Mucosa of stomach (tissue), 1 donor: ENCODE measurements around the gene ASTN2.

Experiments
- H3K27me3 ChIP-seq: one replicate; pipeline ENCODE4 v1.7.0; 2013; ENCODE audit warnings: mild to moderate bottlenecking, low read length; ENCODE audit not compliant: control insufficient read depth, insufficient read depth
- H3K36me3 ChIP-seq: one replicate; pipeline ENCODE4 v1.7.0; 2013; ENCODE audit warnings: low read length; ENCODE audit not compliant: control insufficient read depth, insufficient read depth
- H3K4me1 ChIP-seq: one replicate; pipeline ENCODE4 v1.7.0; 2013; ENCODE audit warnings: mild to moderate bottlenecking, low read length; ENCODE audit not compliant: control insufficient read depth, insufficient read depth
- H3K4me3 ChIP-seq: one replicate; pipeline ENCODE4 v1.7.0; 2013; ENCODE audit warnings: low read length
- H3K9ac ChIP-seq: one replicate; pipeline ENCODE4 v1.7.0; 2013; ENCODE audit warnings: mild to moderate bottlenecking, low read length, moderate library complexity
- H3K9me3 ChIP-seq: one replicate; pipeline ENCODE4 v1.7.0; 2013; ENCODE audit warnings: mild to moderate bottlenecking, low read length, moderate library complexity; ENCODE audit not compliant: control insufficient read depth
- donor health status: Pancreatic carcinoma.

Gene ASTN2

DNA sequence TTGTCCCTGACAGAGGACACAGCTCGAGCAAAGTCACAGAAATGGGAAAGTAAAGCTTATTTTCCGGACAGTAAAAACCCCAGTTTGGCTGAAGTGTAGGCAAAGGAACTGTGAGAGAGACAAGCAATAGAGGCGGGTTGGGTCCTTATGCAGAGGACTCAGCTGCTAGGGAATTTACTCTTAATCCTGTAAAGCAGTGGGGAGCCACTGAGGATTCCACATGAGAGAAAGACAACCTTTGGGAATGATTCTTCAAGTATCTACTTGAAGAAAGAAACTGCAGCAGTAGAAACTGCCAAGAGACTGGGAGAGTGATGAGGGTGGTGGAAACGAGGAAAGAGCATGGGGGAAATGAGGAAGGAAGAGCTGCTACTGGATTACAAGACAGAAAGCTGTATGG is 20.2 kb downstream of the ASTN2 start:
- Histone ChIP-seq H3K9ac (no peak overlapping the region), H3K4me3 (no peak overlapping the region), H3K9me3 (no peaks in the 10 kb centered on the region), H3K36me3 (no peaks in the 10 kb centered on the region), H3K27me3 (no peaks in the 10 kb centered on the region), H3K4me1 (no peaks in the 10 kb centered on the region)

- no peak overlapping the region for H3K9ac ChIP-seq
Observed at GRCh38 chr9:117392992-117393391, 21.9 kb downstream of the ASTN2 start.

GRCh38 chr9:117387422-117387821 is 27.4 kb downstream of the ASTN2 start:
- H3K9me3 ChIP-seq, result no peaks in the 10 kb centered on the region
- H3K9ac ChIP-seq, result no peak overlapping the region
- no peaks in the 10 kb centered on the region for H3K4me1 ChIP-seq
- H3K36me3 ChIP-seq, result no peaks in the 10 kb centered on the region
- no peaks in the 10 kb centered on the region for H3K27me3 ChIP-seq
- H3K4me3 ChIP-seq, result no peak overlapping the region

More at GRCh38 chr9:117392992-117393391, 21.9 kb downstream of the ASTN2 start:
- Histone ChIP-seq H3K9me3 (no peaks in the 10 kb centered on the region), H3K36me3 (no peaks in the 10 kb centered on the region), H3K27me3 (no peaks in the 10 kb centered on the region), H3K4me1 (no peaks in the 10 kb centered on the region), H3K4me3 (no peak overlapping the region)

GRCh38 chr9:117379341-117379740 is 35.5 kb downstream of the ASTN2 start:
- Histone ChIP-seq H3K9ac (no peak overlapping the region), H3K4me3 (no peak overlapping the region), H3K9me3 (no peaks in the 10 kb centered on the region), H3K4me1 (no peaks in the 10 kb centered on the region), H3K36me3 (no peaks in the 10 kb centered on the region), H3K27me3 (no peaks in the 10 kb centered on the region)

GRCh38 chr9:117377046-117377445 is 37.8 kb downstream of the ASTN2 start:
- no peak overlapping the region for H3K4me3 ChIP-seq
- H3K27me3 ChIP-seq, result no peaks in the 10 kb centered on the region
- H3K4me1 ChIP-seq, result no peaks in the 10 kb centered on the region
- no peaks in the 10 kb centered on the region for H3K9me3 ChIP-seq
- no peaks in the 10 kb centered on the region for H3K36me3 ChIP-seq
- H3K9ac ChIP-seq, result no peak overlapping the region

DNA sequence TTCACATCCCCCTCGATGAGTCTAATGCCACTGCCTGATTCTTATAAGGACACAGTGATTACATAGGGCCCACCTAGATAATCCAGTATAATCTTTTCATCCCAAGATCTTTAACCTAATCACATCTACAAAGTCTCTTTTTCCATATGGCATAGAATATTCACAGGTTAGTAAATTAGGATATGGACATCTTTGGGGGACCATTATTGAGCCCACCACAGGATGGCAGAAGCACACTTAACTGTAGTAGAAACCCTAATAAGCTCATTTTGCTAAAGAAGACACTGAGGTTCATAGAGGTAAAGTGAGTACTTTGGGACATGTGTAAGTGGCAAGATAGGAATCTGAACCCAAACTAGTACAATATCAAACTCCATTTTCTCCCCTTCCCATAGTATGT is 38.9 kb downstream of the ASTN2 start:
- H3K9me3 ChIP-seq, result no peaks in the 10 kb centered on the region
- H3K9ac ChIP-seq, result no peak overlapping the region
- H3K4me3 ChIP-seq, result no peak overlapping the region
- no peaks in the 10 kb centered on the region for H3K27me3 ChIP-seq
- no peaks in the 10 kb centered on the region for H3K4me1 ChIP-seq
- H3K36me3 ChIP-seq, result no peaks in the 10 kb centered on the region

DNA sequence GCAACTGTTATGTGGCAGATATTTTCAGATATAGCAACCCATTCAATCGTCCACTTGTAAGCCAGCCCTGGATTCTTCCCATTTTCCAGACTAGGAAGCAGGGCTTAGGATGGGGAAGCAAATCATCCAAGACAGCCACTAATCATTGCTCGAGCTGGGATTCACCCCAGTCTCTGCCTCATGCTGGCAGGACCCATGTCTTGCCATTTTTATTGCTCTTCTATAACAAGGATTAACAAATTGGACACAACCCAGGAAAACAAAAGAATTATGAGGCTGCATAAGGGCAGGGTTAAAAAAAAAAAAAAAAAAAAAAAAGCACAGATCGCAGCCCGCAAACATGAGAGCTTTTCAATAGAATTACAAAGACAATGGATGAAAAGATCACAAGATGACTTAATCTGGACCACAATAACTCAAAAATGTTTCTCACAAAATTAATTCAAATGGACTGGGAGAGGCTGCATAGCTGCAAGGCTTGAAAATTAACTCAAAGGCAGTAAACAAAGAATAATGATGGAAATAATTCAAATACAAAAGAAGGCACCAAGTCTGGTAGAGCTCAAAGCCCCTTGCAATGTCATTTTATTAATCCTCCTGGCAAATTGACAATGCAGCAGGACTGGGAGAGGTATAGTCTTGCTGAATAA is 40.7 kb downstream of the ASTN2 start:
- Histone ChIP-seq H3K9me3 (no peaks in the 10 kb centered on the region), H3K9ac (no peak overlapping the region), H3K27me3 (no peaks in the 10 kb centered on the region), H3K4me1 (no peaks in the 10 kb centered on the region), H3K4me3 (no peak overlapping the region), H3K36me3 (no peaks in the 10 kb centered on the region)

DNA sequence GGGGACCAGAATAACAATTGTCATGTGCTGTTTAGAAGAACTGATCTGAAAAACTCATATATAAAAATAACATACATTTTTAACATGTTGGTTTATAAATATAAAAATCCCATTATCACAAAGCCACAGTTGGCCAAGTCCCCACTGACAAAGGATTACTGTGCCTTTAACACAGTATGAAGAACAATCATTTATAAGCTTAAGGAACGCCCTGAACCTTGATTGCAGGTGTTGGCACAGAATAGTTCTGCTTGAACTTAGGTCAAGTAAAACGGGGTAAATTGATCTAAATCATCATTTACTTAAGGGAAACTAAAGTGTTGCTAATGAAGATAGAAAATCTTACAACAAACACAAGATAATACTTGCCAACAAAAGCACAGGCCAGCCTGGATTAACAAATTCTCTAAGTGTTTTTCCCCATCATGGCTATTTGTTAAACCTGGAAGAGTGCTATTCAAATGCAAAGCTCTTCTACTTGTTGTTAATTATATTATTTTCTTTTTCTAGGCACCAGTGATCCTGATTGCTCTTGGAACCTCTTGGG is 46.1 kb downstream of the ASTN2 start:
- H3K4me3 ChIP-seq, result no peak overlapping the region
- H3K4me1 ChIP-seq, result no peaks in the 10 kb centered on the region
- no peaks in the 10 kb centered on the region for H3K9me3 ChIP-seq

DNA sequence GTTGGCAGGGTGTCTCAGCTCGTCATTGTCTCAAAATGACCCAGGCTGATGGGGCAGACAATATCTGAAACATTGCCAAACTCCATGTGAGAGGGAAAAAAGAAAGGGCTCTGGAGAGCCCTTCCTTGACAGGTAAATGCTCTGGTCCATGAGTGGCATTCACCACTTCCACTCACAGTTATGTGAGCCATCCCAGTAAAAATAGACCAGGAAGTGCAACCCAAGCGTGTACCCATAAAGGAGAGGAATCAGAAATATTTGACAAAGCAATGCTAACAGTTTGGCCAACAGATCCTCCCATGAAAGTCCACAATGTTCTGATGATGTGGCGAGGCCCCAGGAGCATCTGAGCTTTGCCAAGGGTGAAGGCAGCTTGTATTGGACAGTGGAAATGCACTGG is 49.4 kb downstream of the ASTN2 start:
- Histone ChIP-seq H3K36me3 (no peaks in the 10 kb centered on the region), H3K4me1 (no peaks in the 10 kb centered on the region), H3K27me3 (no peaks in the 10 kb centered on the region), H3K4me3 (no peak overlapping the region), H3K9me3 (no peaks in the 10 kb centered on the region), H3K9ac (no peak overlapping the region)

More for the DNA sequence above, 46.1 kb downstream of the ASTN2 start:
- H3K27me3 ChIP-seq, result no peaks in the 10 kb centered on the region
- H3K9ac ChIP-seq, result no peak overlapping the region
- no peaks in the 10 kb centered on the region for H3K36me3 ChIP-seq

DNA sequence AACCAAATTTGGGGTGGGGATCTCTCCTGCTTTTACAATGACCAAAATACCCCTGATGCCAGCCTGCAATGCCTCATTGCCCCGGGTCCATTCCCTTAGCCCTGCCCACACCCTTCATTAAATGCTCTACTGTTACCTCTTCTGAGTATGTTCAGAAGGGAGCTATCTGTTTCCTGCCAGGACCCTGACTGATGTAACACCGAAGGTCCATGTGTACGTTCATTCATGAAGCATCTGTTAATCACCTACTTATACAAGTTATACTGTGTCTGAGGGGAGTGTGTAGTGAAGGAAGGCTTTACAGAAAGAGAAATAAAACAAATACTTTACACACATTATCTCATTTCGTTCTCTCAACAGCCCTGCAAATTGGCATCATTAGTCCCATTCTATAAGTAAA is 51.9 kb downstream of the ASTN2 start:
- Histone ChIP-seq H3K4me3 (no peak overlapping the region), H3K4me1 (no peaks in the 10 kb centered on the region), H3K27me3 (no peaks in the 10 kb centered on the region), H3K9me3 (no peaks in the 10 kb centered on the region), H3K36me3 (no peaks in the 10 kb centered on the region), H3K9ac (no peak overlapping the region)

- Histone ChIP-seq H3K36me3 (no peaks in the 10 kb centered on the region), H3K4me3 (no peak overlapping the region), H3K27me3 (no peaks in the 10 kb centered on the region), H3K9me3 (no peaks in the 10 kb centered on the region), H3K4me1 (no peaks in the 10 kb centered on the region), H3K9ac (no peak overlapping the region)
Observed at GRCh38 chr9:117359910-117360309, 54.9 kb downstream of the ASTN2 start.

DNA sequence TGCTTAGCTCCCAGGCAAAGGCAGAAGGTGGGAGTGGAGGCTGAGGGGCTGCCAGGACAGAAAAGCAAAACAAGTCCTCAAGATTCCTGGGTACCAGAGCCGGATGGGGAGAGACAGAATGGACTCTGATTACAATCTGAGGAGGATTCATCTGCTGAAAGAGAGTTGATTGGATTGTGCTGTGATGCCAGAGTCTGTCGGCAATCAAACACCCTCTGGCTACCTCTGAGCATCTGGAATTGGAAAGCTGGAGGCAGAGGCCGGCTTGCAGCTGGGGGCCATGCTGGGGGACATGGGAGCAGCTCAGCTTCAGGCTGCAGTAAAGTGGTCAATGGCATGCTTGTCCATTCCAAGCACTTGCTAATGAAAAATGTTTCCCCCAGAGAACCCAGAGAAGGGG is 59.3 kb downstream of the ASTN2 start:
- H3K9ac ChIP-seq, result no peak overlapping the region
- H3K36me3 ChIP-seq, result no peaks in the 10 kb centered on the region
- H3K4me1 ChIP-seq, result no peaks in the 10 kb centered on the region
- no peak overlapping the region for H3K4me3 ChIP-seq
- H3K9me3 ChIP-seq, result no peaks in the 10 kb centered on the region
- H3K27me3 ChIP-seq, result no peaks in the 10 kb centered on the region

DNA sequence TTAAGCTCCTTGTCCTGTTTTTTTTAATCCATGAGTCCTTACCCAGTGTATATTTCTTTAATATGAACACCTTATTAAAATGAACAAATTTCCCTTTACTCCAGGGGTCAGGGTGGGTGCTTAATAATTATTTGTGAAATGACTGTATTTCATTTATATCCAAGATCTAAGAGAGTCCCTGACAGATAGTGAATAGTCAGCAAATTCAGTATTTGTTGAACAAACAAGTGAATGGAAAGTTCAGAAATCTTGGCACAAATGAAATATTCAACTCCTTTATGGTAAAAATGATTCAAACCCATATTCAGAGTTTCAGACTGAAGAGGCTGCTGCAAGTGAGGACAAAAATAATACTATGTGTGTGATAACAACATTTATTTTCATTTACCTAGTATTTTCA is 59.9 kb downstream of the ASTN2 start:
- H3K9me3 ChIP-seq, result no peaks in the 10 kb centered on the region
- no peak overlapping the region for H3K4me3 ChIP-seq
- H3K36me3 ChIP-seq, result no peaks in the 10 kb centered on the region
- H3K9ac ChIP-seq, result no peak overlapping the region
- no peaks in the 10 kb centered on the region for H3K4me1 ChIP-seq
- no peaks in the 10 kb centered on the region for H3K27me3 ChIP-seq
